ENCODE measurements around the gene CNIH2.
"Not testable (repeated sequence)": the region's sequence is repeated elsewhere in the genome, so short reads cannot be mapped to it uniquely, and the experiment has no call there.

CNIH2 gene

GRCh38 chr11:66277471-66278362, at the start of gene CNIH2:
Gene CNIH2 (plus strand): TSS chr11:66278175. CDS start chr11:66278457, 282 bp downstream.
- peak; percentile 51 to 70 for DNase-seq

GRCh38 chr11:66228521-66228920, 49.5 kb upstream of the CNIH2 start:
- DNase-seq, result no peak

GRCh38 chr11:66230156-66230555, 47.8 kb upstream of the CNIH2 start:
- no peak for DNase-seq

GRCh38 chr11:66230978-66231377, 47.0 kb upstream of the CNIH2 start:
- DNase-seq, result no peak

- DNase-seq, result no peak
These were observed 46.4 kb upstream of the CNIH2 start for GRCh38 chr11:66231561-66231960.

- DNase-seq, result no peak
These were observed 45.2 kb upstream of the CNIH2 start for GRCh38 chr11:66232769-66233168.

GRCh38 chr11:66233301-66233700, 44.7 kb upstream of the CNIH2 start:
- DNase-seq, result no peak

GRCh38 chr11:66235141-66235540, 42.8 kb upstream of the CNIH2 start:
- no peak for DNase-seq

GRCh38 chr11:66237867-66238266, 40.1 kb upstream of the CNIH2 start:
- no peak for DNase-seq

- DNase-seq, result no peak
These were observed 39.1 kb upstream of the CNIH2 start for GRCh38 chr11:66238786-66239413.

- no peak for DNase-seq
These were observed 38.5 kb upstream of the CNIH2 start for GRCh38 chr11:66239511-66239910.

GRCh38 chr11:66239998-66240780, 37.8 kb upstream of the CNIH2 start:
- DNase-seq, result no peak

GRCh38 chr11:66240781-66241136, 37.2 kb upstream of the CNIH2 start:
- no peak for DNase-seq

GRCh38 chr11:66242095-66242765, 35.7 kb upstream of the CNIH2 start:
- DNase-seq, result no peak

GRCh38 chr11:66243782-66244535, 34.0 kb upstream of the CNIH2 start:
- no peak for DNase-seq

- no peak for DNase-seq
These were observed 30.7 kb upstream of the CNIH2 start for GRCh38 chr11:66247295-66247694.

GRCh38 chr11:66247801-66248200, 30.2 kb upstream of the CNIH2 start:
- DNase-seq, result no peak

- DNase-seq, result no peak
These were observed 29.1 kb upstream of the CNIH2 start for GRCh38 chr11:66248903-66249302.

GRCh38 chr11:66251809-66252208, 26.2 kb upstream of the CNIH2 start:
- DNase-seq, result no peak

GRCh38 chr11:66253081-66253480, 24.9 kb upstream of the CNIH2 start:
- DNase-seq, result not testable (repeated sequence)

- no peak for DNase-seq
These were observed 19.5 kb upstream of the CNIH2 start for GRCh38 chr11:66258473-66258893.

- no peak for DNase-seq
These were observed 18.8 kb upstream of the CNIH2 start for GRCh38 chr11:66259225-66259624.
